ENCODE measurements around the gene MAP2K2.

DNA sequence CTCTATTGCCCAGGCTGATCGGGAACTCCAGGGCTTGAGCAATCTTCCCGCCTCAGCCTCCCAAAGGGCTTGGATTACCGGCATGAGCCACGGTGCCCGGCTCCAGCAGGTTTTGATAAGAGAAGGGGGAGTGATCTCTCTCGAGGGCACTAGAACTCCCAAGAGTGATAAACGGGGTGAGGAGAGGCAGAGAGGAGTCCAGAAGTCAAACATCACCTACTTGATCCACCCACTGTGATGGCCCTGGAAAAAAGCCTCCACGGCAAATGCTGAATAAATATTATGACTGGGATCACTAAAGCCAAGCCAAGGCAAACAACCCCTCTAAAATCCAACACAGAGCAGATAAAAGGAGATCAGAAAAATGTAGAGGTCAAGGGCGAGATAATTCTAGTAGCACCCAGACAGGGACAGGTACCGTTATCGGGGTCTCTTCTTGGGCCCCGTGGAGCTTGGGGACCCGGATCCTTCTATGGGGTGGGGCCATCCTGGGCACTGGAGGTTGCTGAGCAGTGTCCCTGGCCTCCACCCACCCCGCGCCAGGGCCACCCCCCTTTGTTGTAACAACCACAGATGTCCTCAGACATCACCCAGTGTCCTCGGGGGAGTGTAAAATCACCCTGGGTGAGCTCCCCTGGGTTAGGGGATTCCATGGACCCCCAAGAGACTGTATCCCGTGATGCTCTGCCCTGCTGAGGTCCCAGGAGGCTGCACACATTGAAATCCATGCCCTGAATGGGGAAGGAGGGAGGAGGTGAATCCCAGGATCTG lies 25.8 kb upstream of the MAP2K2 start:
- TF ChIP-seq, protein P1, sequence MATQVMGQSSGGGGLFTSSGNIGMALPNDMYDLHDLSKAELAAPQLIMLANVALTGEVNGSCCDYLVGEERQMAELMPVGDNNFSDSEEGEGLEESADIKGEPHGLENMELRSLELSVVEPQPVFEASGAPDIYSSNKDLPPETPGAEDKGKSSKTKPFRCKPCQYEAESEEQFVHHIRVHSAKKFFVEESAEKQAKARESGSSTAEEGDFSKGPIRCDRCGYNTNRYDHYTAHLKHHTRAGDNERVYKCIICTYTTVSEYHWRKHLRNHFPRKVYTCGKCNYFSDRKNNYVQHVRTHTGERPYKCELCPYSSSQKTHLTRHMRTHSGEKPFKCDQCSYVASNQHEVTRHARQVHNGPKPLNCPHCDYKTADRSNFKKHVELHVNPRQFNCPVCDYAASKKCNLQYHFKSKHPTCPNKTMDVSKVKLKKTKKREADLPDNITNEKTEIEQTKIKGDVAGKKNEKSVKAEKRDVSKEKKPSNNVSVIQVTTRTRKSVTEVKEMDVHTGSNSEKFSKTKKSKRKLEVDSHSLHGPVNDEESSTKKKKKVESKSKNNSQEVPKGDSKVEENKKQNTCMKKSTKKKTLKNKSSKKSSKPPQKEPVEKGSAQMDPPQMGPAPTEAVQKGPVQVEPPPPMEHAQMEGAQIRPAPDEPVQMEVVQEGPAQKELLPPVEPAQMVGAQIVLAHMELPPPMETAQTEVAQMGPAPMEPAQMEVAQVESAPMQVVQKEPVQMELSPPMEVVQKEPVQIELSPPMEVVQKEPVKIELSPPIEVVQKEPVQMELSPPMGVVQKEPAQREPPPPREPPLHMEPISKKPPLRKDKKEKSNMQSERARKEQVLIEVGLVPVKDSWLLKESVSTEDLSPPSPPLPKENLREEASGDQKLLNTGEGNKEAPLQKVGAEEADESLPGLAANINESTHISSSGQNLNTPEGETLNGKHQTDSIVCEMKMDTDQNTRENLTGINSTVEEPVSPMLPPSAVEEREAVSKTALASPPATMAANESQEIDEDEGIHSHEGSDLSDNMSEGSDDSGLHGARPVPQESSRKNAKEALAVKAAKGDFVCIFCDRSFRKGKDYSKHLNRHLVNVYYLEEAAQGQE (IDR thresholded peaks at IDR 0.05; ENCODE audit: insufficient read depth in 1 of 2, low read depth in 2 of 2, low read length in 2 of 2) = no peak
- no peak for TF ChIP-seq POLR2AphosphoS5 (IDR thresholded peaks at IDR 0.05; ENCODE audit: low read depth, low read length)
- no peak for TF ChIP-seq FOXP2 (optimal IDR thresholded peaks at IDR 0.05; ENCODE audit: borderline replicate concordance, extremely low read depth, extremely low read length, insufficient read depth)
- TF ChIP-seq SIN3A (IDR thresholded peaks at IDR 0.05; ENCODE audit: borderline replicate concordance, insufficient read depth, low read length) = no peak
- TF ChIP-seq TAF1 (IDR thresholded peaks at IDR 0.05; ENCODE audit: borderline replicate concordance, insufficient read depth, low read length) = no peak
